Activated naive CD4-positive, alpha-beta T cell treated with anti-CD3 and anti-CD28 coated beads for 36 hours (primary cell): ENCODE data around the gene GOLGA2. TPM values are rescaled to one million over a fixed set of nuclear protein-coding genes. Genes with fewer than 3 reads are reported as not detected.
"Not testable (repeated sequence)": the region's sequence is repeated elsewhere in the genome, so short reads cannot be mapped to it uniquely, and the experiment has no call there.

Experiments
- CTCF ChIA-PET: fragments of 350-600 bp; sonication (Branson Sonifier 250); formaldehyde crosslinking; loops from one replicate; lab custom pipeline; 2021; ENCODE audit warnings: antibody characterized with exemption; lab: Charles Lee
- DNase-seq: peaks from one replicate; pipeline ENCODE4 v3.0.0-alpha.2; 2020
- H3K27ac Mint-ChIP-seq: one replicate; pipeline ENCODE4 v1.8.0; 2021; ENCODE audit warnings: mild to moderate bottlenecking, mixed read lengths
- H3K27me3 Mint-ChIP-seq: one replicate; pipeline ENCODE4 v1.8.0; 2021; ENCODE audit warnings: low read depth, mixed read lengths
- H3K36me3 Mint-ChIP-seq: one replicate; pipeline ENCODE4 v1.8.0; 2021; ENCODE audit warnings: low read depth, mixed read lengths
- H3K4me1 Mint-ChIP-seq: one replicate; pipeline ENCODE4 v1.8.0; 2021; ENCODE audit warnings: low read depth, mixed read lengths
- H3K4me3 Mint-ChIP-seq: one replicate; pipeline ENCODE4 v1.8.0; 2021; ENCODE audit warnings: mild to moderate bottlenecking, moderate library complexity, mixed read lengths
- H3K9me3 Mint-ChIP-seq: one replicate; pipeline ENCODE4 v1.8.0; 2021; ENCODE audit warnings: mixed read lengths
- intact Hi-C: fragments of 100-400 bp; cut with micrococcal nuclease; formaldehyde crosslinking; loops from one replicate; pipeline ENCODE4 v1.15.1; 2023
- total RNA-seq, 2 experiments: library from RNA; stranded (reverse); gene quantifications; one replicate each; pipeline ENCODE4 v1.2.3, GENCODE V29; 2021

Gene GOLGA2
- total RNA-seq, 2 experiments from 2014 or later = 33.3 to 34.4 TPM

DNA sequence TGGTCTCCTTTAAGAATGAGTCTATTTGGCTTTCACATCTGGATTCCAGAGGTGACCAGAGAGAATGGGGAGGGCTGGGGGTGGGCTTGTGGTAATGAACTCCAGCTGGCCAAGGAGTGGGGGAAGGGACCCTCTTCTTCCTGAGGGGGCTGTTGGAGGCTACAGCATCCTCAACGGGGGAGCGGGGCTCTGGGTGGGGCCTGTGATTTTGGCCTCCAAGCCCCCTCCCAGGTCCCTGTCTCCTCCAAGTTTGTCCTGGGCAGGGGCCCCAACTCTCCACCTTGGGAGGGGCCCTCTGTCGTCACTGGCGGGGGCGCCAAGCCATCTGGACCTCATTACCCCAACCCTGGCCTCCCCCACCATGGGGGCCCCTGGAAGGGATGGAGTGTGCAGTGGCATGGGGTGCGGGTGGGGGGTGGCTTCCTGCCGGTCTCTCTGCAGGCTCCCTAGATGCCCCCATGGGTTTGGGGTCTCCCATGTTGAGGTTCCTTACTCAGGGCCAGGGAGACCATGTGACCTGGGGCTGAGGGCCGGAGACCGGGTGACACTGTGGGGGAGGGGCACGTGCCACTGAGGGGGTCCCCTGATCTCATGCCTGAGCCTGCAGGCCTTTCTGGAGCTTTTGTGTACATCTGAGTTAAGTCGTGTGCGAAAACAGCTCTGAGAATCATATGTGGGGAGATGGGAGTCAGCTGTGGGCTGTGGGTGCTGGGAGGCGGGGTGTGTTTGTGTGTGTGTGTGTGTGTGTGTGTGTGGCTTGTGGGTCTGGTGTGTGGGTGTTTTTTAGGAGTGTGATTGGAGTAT lies 32.4 kb downstream of the GOLGA2 start:
- Mint-ChIP-seq H3K27me3 (peaks cover 14% of the 10 kb centered on the region), H3K4me1 (peaks cover 6% of the 10 kb centered on the region), H3K4me3 (no peak overlapping the region), H3K27ac (no peak overlapping the region), H3K9me3 (no peaks in the 10 kb centered on the region), H3K36me3 (no peaks in the 10 kb centered on the region)
- CTCF ChIA-PET = no interaction called here
- intact Hi-C loops = no loop called here
- no peak for DNase-seq

DNA sequence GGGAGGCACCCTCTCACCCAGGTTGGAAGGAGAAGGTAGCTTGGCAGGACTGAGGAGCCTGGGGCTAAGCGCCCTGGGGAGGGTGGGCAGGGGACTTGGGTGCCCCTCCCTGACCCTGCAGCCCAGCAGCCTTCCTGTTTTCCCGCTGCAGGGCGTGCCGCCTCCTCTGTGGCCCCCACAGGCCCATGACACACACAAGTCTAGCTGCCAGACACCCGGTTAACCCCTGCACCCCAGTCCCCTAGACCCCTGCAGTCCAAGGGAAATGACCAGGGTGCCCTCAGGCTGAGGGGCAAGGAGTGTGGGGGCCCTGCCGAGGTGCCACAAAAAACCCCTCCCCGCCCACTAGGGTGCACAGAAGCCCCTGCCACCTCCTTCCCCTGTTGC lies 33.0 kb downstream of the GOLGA2 start:
- Mint-ChIP-seq H3K9me3 (no peaks in the 10 kb centered on the region), H3K4me1 (peaks cover 6% of the 10 kb centered on the region), H3K4me3 (no peak overlapping the region), H3K27me3 (peaks cover 14% of the 10 kb centered on the region), H3K36me3 (no peaks in the 10 kb centered on the region), H3K27ac (no peak overlapping the region)
- intact Hi-C loops = no loop called here
- DNase-seq = no peak
- CTCF ChIA-PET = no interaction called here

DNA sequence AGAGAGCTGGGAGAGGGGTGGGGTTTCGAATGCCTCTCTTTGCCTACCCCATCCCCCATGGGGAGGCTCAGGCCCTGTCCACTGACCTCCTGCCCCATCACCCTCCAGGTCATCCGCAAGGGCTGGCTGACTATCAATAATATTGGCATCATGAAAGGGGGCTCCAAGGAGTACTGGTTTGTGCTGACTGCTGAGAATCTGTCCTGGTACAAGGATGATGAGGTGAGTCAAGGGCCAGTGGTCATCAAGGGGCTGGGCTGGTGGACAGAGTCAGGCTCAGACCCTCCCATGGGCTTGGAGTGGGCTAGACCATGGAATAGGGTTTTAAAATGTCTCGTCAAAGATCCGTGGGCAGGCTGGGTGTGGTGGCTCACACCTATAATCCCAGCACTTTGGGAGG lies 33.7 kb downstream of the GOLGA2 start:
- Mint-ChIP-seq H3K27ac (no peak overlapping the region), H3K9me3 (no peaks in the 10 kb centered on the region), H3K27me3 (peaks cover 14% of the 10 kb centered on the region), H3K36me3 (no peaks in the 10 kb centered on the region), H3K4me1 (peaks cover 6% of the 10 kb centered on the region), H3K4me3 (no peak overlapping the region)
- DNase-seq = no peak
- intact Hi-C loops = no loop called here
- CTCF ChIA-PET = interaction anchor here (2.2 kb wide), 1 partner anchor 13 kb away, joined by 6 read pairs; no protein-coding TSS in a partner anchor

DNA sequence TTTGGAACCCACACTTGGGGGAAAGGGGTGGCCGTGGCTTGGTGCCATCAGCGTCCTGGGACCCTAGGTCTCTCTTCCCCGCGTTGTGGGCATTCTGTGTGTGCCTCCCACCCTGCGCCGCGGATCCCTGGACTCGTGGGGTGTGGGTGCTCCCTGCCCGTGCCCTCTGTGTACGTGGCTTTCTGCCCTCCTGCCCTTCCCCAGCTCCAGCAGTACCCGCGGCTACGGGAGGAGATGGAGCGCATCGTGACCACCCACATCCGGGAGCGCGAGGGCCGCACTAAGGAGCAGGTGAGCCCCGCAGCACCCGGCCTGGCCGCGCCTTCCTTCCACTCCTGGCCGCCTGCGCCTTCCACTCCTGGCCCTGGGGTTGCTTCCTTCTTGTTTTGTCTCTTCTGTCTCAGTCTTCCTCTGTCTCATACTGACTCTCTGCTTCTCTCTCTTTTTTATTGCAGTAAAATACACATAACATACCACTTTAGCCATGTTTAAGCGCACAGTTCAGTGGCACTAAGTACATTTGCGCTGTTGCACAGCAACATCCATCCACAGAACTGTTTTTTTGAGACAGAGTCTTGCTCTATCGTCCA lies 41.9 kb downstream of the GOLGA2 start:
- Mint-ChIP-seq H3K27ac (no peak overlapping the region), H3K9me3 (no peaks in the 10 kb centered on the region)

DNA sequence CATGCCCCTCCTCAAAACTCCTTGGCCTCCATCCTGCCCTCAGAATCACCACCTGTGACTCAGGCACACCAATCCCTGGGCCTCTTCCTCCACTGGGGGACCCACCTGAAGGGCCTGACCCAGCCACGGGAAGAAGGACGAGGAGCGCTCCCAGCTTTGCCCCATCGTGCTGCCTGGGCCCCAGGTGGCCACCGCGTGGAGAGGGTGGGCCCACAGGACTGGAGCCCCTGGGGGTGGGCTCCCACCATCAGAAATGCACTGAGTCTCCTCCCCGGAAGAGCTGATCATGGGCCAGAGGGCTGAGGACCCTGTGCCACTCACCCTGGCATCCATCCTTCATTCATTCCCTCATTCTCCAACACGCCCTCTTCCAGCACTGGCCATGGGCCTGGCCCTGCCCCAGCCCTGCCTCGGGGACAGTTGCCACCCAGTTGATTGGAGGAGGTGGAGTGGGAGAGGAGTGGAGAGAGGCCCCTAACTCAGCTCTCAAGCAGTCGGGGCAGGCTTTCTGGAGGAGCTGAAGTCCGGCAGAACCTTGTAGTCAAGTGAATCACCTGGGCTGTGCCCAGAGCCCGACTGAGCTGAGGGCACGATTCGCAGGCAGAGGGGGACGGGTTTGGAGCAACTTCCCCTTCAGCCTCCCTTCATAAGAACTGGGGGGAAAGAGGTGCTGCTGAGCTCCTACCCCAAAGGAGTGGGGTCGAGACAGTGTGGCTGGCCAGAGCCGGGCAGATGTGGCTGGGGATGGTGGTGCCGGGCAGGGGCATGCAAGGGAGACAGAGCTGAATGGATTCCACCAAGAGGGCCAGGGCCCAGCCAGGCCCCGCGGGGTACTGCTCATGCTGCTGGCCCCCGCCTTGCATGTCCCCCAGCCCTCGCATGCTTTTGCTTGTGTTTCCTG lies 43.0 kb downstream of the GOLGA2 start:
- Mint-ChIP-seq H3K36me3 (no peaks in the 10 kb centered on the region), H3K27ac (no peak overlapping the region), H3K9me3 (no peaks in the 10 kb centered on the region), H3K27me3 (no peaks in the 10 kb centered on the region), H3K4me1 (no peaks in the 10 kb centered on the region), H3K4me3 (no peak overlapping the region)
- intact Hi-C loops = no loop called here
- CTCF ChIA-PET = no interaction called here
- no peak for DNase-seq

More for the DNA sequence above, 41.9 kb downstream of the GOLGA2 start:
- no peak for DNase-seq
- no peak overlapping the region for H3K4me3 Mint-ChIP-seq
- H3K36me3 Mint-ChIP-seq = no peaks in the 10 kb centered on the region
- intact Hi-C loops = no loop called here
- no peaks in the 10 kb centered on the region for H3K4me1 Mint-ChIP-seq
- CTCF ChIA-PET = no interaction called here
- no peaks in the 10 kb centered on the region for H3K27me3 Mint-ChIP-seq

DNA sequence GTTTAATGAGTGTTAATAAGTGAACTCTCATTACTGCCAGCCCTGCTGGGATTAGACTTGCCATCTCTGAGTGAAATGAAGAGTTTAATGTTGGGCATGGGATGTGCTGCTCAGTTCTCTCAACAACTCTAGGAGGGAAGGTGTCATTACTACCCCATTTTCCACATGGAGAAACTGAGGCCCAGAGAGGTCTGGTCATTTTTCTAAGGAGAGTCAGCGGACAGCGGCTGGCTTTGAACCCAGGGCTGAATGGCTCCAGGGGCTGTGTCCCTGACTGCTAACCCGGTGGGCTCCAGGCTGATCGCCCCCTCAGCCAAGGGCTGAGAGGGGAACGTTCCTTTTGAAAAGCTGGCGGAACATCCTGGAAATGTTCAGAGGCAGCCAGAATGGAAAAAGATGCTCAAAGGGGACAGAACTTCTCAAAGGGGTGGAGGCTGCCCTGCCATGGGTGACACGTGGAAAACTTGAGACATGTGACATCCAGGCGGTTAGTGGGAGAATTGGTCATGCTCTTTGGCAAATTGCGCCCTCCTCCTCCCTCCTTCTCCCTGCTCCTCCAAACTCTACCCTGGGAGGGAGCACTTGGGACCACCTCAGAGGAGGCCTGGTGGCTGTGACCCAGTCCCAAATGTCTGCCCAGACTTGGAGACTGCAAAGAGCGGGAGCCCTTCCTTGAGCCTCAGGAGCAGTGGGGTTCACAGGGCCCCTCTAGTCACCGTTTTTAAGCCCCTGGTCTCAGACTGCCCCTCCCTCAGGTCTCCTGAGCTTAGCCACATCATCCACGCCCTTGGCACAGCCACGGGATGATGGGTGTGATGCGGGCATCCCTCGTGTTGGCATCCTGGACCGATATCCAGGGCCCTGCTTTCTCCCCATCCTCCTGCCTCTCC lies 43.9 kb downstream of the GOLGA2 start:
- Mint-ChIP-seq H3K27ac (no peak overlapping the region), H3K27me3 (no peaks in the 10 kb centered on the region), H3K4me1 (no peaks in the 10 kb centered on the region), H3K9me3 (no peaks in the 10 kb centered on the region), H3K36me3 (no peaks in the 10 kb centered on the region), H3K4me3 (no peak overlapping the region)
- DNase-seq = no peak
- intact Hi-C loops = no loop called here
- CTCF ChIA-PET = no interaction called here

DNA sequence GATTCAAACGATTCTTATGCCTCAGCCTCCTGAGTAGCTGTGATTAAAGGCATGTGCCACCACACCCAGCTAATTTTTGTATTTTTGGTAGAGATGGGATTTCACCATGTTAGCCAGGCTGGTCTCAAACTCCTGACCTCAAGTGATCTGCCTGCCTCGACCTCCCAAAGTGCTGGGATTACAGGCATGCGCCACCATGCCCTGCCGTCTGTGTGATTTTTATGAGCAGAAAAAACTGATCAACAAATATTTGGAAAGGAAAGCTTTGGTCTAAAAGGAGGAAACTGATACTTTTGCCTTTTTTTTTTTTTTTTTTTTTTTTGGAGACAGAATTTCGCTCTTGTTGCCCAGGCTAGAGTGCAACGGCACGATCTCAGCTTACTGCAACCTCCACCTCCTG lies 44.9 kb downstream of the GOLGA2 start:
- CTCF ChIA-PET, H3K4me1 Mint-ChIP-seq, H3K4me3 Mint-ChIP-seq, H3K36me3 Mint-ChIP-seq, H3K9me3 Mint-ChIP-seq, H3K27ac Mint-ChIP-seq, H3K27me3 Mint-ChIP-seq, intact Hi-C loops, DNase-seq: not testable (repeated sequence)

DNA sequence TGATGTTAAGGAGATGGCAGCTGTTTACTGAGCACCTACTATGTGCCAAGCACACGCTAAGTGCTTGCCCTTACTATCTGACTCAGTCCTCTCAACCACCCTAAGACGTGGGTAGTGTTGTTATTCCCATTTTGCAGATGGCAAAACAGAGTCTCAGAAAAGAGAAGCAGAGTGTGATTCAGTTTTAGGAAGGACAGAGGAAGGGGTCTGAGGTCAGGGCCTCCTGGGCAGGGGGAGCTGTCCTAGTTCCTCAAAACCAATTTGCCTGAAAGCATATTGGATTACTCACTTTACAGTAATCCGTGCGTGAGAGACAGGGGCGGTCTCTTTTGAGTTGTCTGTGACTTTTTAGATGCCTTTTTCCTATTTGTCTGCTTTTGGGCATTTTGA lies 49.4 kb downstream of the GOLGA2 start:
- intact Hi-C loops = no loop called here
- Mint-ChIP-seq H3K27me3 (no peaks in the 10 kb centered on the region), H3K9me3 (no peaks in the 10 kb centered on the region), H3K4me1 (no peaks in the 10 kb centered on the region), H3K36me3 (no peaks in the 10 kb centered on the region), H3K27ac (no peak overlapping the region), H3K4me3 (no peak overlapping the region)
- CTCF ChIA-PET = no interaction called here
- no peak for DNase-seq

DNA sequence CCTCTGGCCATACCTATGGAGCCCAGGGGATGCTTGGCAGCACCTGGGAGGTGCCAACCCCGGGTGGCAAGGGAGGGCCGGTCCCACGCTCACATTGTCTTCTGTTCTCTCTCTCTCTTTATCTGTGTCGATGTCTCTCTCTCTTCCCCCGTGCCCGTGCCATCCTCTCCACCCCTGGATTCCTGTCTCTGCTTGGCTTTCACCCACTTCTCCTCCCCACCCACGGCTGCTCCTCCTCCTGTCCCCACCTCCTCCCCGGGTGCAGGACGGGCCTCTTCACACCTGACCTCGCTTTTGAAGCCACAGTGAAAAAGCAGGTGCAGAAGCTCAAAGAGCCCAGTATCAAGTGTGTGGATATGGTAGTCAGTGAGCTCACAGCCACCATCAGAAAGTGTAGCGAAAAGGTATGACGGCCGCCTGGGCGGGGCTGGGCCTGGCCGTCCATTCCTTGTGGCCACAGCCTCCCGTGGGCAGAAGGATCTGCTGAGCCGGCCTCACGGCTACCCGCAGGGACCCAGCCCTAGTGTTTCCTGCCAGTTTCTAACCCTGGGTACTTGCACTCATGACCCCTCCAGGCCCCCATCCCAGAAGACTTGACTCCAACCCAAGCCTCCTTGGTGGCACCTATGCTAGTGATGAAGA lies 49.9 kb downstream of the GOLGA2 start:
- H3K27ac Mint-ChIP-seq = no peak overlapping the region
- no peaks in the 10 kb centered on the region for H3K4me1 Mint-ChIP-seq
- no peaks in the 10 kb centered on the region for H3K9me3 Mint-ChIP-seq
- CTCF ChIA-PET = no interaction called here
- no peaks in the 10 kb centered on the region for H3K36me3 Mint-ChIP-seq
- H3K4me3 Mint-ChIP-seq = no peak overlapping the region
- no peak for DNase-seq
- no peaks in the 10 kb centered on the region for H3K27me3 Mint-ChIP-seq
- intact Hi-C loops = no loop called here

DNA sequence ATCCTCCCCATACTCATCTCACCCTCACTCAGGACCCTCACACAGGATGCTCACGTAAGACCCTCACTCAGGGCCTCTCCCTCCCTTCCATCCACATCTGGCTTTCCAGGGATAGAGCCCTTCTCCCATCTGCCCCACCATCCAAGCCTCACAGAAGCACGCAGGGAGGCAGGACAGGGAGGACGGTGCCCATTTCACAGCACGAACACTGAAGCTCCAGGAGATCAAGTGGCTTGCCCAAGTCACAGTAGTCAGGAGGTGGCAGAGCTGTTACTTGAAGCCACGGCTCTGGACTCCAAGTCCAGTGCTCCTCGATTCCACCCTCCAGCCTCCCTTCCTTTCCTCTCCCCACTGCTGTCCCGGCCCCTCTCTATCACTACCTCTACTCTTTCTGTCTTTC lies 50.9 kb downstream of the GOLGA2 start:
- intact Hi-C loops = no loop called here
- CTCF ChIA-PET = no interaction called here
- Mint-ChIP-seq H3K9me3 (no peaks in the 10 kb centered on the region), H3K36me3 (no peaks in the 10 kb centered on the region), H3K27me3 (no peaks in the 10 kb centered on the region), H3K27ac (no peak overlapping the region), H3K4me1 (no peaks in the 10 kb centered on the region), H3K4me3 (no peak overlapping the region)
- DNase-seq = no peak

DNA sequence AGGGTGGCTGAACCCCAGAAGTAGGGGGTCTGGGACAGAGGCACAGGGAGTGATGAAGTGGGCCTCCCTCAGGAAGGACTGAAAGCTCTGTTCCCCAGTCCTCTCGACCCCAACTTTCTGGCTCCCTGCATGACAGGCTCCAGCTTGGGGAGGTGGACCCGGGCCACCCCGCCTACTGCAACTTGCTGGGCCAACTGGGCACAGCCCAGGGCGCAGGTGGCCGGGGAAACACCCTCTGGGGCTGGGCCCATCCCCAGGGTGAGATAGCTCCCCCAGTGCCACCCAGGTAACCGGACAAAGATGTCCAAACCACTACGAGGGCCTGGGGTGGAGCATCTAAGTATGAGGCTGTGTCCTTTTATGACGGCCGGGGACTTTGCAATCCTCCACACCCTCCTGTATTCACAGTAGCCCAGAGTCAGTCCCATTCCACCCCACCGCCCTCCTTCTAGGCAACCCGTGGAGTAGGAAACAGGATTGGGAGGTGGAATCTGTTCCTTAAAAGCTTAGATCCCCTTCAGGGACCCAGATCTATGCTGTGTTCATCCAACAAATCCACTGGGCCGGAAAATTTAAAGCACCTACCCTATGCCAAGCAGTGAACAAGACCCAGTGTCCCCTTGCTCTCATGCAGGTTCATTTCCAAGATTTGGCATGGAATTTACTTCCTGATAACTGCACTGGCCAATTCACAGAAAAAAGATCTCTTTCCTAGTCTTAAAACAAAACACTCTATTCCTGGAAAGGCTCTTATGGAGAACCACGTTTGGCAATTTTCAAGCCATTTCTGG lies 52.7 kb downstream of the GOLGA2 start:
- intact Hi-C loops = no loop called here
- no peaks in the 10 kb centered on the region for H3K27me3 Mint-ChIP-seq
- peaks cover 10% of the 10 kb centered on the region for H3K4me1 Mint-ChIP-seq
- no peaks in the 10 kb centered on the region for H3K36me3 Mint-ChIP-seq
- CTCF ChIA-PET = no interaction called here
- no peak overlapping the region for H3K4me3 Mint-ChIP-seq
- no peak overlapping the region for H3K27ac Mint-ChIP-seq
- no peaks in the 10 kb centered on the region for H3K9me3 Mint-ChIP-seq
- DNase-seq = no peak
